GM10248 (cell line): ENCODE results near the gene STAT3.

Experiments used
- CTCF ChIA-PET: fragments of 300-600 bp; sonication (Branson Sonifier 250); formaldehyde crosslinking; extraction: SDS; loops from one replicate; lab custom pipeline; 2021; ENCODE audit warnings: antibody characterized with exemption; lab: Yijun Ruan, JAX
- POLR2A ChIA-PET: fragments of 350-650 bp; sonication (Branson Sonifier 250); formaldehyde crosslinking; extraction: SDS; loops from one replicate; lab custom pipeline; 2020; ENCODE audit warnings: antibody characterized with exemption; lab: Yijun Ruan, JAX
- DNase-seq: peaks from one replicate; pipeline ENCODE4 v3.0.0; 2012; ENCODE audit errors: extremely low spot score
- TF ChIP-seq, protein P1 (sequence below): IDR thresholded peaks from 2 replicates; pipeline ENCODE4 v1.5.1; 2012; ENCODE audit warnings: mild to moderate bottlenecking, low read depth; ENCODE audit errors: extremely low read depth, missing control alignments, control extremely low read depth

STAT3 gene

DNA sequence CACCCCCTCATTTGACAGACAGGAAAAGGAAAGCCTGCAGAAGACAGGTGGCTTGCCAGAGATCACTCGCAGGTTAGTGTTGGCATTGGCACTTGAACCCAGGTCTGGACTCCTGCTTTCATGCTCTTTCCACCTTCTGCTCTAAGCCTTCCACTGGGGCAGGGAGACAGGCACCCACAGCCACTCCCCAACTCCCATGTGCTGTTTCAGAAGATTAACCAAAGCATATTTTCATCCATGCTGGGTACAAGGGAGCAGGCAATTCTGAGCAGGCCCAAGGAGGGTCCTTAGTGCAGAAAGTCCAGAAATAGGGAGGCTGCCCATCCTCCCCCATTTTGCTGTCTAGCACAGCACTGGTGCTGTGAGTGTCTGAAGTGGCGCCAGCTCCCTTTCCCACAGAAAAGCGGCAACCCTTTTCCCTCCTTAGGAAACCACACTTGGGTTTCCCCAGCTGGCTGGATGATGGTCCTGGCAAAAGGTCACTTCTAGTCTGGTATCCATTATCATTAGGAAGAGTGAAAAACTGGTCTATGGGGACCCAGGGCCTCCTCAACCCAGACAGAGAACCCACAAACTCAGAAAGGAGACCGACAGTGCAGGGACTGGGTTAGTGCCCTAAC lies 36.9 kb upstream of the STAT3 start:
- CTCF ChIA-PET: interaction anchor here (1.1 to 4.1 kb wide), 3 partner anchors 10 to 93 kb away, joined by 3 to 18 read pairs (median 13); no protein-coding TSS in a partner anchor

DNA sequence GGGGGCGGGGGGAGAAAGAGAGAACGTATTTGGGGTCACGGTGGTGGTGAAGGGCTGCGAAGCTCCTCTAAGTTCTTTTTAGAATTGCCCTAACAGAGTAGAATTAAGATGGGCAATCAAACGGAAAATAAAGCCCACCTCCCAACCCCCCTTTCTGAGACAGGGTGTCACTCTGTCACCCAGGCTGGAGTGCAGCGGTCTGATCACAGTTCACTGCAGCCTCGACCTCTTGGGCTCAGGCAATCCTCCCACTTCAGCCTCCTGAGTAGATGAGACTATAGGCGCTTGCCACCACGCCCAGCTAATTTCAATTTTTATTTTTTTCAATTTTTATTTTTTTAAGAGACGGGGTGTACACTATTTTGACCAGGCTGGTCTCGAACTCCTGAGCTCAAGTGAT lies 35.5 kb upstream of the STAT3 start:
- no peak for DNase-seq
- POLR2A ChIA-PET: no interaction called here
- CTCF ChIA-PET: interaction anchor here (0.8 to 4.1 kb wide), 11 partner anchors 8 to 103 kb away, joined by 3 to 18 read pairs (median 4); no protein-coding TSS in a partner anchor
- TF ChIP-seq, protein P1, sequence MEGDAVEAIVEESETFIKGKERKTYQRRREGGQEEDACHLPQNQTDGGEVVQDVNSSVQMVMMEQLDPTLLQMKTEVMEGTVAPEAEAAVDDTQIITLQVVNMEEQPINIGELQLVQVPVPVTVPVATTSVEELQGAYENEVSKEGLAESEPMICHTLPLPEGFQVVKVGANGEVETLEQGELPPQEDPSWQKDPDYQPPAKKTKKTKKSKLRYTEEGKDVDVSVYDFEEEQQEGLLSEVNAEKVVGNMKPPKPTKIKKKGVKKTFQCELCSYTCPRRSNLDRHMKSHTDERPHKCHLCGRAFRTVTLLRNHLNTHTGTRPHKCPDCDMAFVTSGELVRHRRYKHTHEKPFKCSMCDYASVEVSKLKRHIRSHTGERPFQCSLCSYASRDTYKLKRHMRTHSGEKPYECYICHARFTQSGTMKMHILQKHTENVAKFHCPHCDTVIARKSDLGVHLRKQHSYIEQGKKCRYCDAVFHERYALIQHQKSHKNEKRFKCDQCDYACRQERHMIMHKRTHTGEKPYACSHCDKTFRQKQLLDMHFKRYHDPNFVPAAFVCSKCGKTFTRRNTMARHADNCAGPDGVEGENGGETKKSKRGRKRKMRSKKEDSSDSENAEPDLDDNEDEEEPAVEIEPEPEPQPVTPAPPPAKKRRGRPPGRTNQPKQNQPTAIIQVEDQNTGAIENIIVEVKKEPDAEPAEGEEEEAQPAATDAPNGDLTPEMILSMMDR: no peak

More for the DNA sequence above, 36.9 kb upstream of the STAT3 start:
- no peak for DNase-seq
- TF ChIP-seq, protein P1: no peak
- POLR2A ChIA-PET: interaction anchor here (0.6 kb wide), 1 partner anchor 421 kb away, joined by 3 read pairs; no protein-coding TSS in a partner anchor

DNA sequence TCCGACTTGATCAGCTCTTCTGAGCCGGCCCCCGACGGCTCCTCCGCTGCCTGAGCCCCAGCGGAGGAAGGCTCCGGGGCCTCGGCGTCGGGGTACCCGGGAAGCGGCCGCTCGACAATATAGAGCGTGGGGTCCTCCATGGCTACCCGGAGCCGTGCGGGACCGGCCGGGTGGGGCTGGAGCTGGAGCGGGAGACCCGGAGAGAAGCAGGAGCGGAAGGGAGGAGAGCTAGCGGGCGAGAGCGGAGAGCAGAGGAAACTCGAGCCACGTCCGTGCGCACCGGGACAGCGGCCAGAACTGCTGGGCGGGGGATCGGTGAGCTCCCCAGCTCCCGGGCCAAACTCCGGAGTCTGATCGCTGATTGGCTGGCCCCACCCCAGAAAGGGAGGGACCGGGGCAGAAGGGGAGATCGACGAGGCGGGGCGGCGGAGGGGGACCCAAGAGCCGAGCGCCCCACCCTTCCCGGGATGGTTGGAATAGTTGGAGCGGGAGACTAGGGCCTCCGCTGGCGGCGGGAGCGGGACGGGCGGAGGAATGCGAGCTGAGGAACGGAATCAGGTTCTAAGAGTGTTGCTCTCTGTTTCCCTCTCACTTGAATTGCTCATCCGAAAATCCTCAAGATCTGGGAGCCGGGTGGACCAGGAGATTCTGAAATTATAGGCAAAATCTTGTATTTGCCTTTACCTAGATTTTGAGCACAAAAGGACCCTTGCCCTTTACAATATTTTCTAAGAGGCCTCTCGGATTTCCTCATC lies 34.9 kb upstream of the STAT3 start, which contains the start of gene CAVIN1:
TSS of gene CAVIN1 (minus strand) at position 299 of the 755 bp plus-strand sequence. CDS start at position 140, 159 bp downstream.
- TF ChIP-seq, protein P1: no peak
- CTCF ChIA-PET: interaction anchor here (0.8 to 4.1 kb wide), 13 partner anchors 9 to 201 kb away, joined by 3 to 18 read pairs (median 4); no protein-coding TSS in a partner anchor
- DNase-seq: peak; percentile 69
- POLR2A ChIA-PET: no interaction called here

DNA sequence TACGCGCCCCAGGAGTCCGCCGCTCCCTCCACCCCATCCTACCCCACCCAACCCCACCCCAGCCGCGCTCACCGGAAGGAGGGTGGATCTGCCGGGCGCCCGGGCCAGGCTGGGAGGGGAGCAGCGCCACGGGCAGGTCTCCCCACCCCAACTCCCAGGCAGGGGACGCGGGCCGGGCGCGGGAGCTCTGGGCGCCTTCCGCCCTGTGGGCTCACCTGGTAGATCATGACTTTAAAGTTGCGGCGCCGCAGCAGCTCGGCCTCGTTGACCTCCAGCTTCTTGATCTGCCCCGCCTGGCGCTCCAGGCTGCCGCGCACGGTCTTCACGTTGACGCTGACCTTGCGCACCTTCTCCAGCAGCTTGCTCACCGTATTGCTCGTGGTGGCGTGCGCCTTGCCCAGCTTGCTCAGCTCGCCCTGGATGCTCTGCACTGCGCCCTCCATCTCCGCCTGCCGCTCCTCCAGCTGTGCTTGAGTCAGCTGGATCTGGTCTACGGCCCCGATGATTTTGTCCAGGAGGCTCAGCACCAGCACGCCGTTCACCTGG lies 34.2 kb upstream of the STAT3 start:
- CTCF ChIA-PET: interaction anchor here (1.2 to 2.4 kb wide), 11 partner anchors 9 to 200 kb away, joined by 3 to 9 read pairs (median 4); no protein-coding TSS in a partner anchor
- TF ChIP-seq, protein P1: no peak
- POLR2A ChIA-PET: no interaction called here
- peak; percentile 39 for DNase-seq

DNA sequence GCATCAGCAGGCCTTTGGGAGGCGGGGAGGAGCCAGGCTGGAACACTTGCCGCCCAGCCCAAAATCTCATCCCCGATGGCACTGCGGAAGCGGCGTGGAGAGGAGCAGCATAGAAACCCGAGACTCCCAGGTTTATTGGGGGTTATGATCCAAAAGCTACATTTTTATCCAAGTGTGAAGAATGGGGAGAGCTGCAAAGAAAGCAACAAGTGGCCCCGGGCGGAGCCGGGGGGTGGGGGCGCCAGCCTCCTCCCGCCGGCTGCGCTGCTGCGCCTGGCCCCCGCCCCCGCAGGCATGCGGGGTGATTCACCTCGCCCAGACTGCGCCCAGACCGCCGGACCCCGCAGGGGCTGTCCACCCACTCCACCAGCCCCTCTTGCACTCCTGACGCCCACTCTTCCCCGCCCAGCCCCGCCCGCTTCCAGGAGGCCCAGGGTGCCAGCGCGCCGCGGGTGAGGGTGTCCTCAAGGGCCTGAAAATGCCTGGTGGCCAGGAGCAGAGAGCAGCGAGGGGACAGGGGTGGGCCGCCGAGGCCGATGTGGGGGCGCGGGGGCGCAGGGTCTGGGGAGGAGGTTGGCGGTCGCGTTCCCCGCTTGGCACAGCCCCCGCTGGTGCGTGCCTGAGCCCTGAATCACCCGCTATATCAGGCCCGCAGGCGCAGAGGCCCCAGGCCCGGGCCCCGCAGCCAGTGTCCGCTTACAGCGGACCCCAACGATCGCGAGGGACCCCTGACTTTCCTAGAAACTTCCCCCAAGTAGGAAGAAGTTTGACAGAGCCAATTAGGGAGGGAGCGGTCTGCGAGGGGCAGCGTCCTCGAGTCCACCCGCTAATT lies 33.5 kb upstream of the STAT3 start:
- POLR2A ChIA-PET: no interaction called here
- DNase-seq: no peak
- CTCF ChIA-PET: interaction anchor here (0.9 to 2.9 kb wide), 10 partner anchors 10 to 199 kb away, joined by 3 to 10 read pairs (median 6); no protein-coding TSS in a partner anchor
- TF ChIP-seq, protein P1: no peak
